NOMO-1 (cell line): ENCODE measurements around the gene SIMC1.
"Not testable (repeated sequence)": the region's sequence is repeated elsewhere in the genome, so short reads cannot be mapped to it uniquely, and the experiment has no call there.

ENCODE experiments used
- DNase-seq, 2 experiments: peaks; one replicate each; lab custom pipeline; 2025; ENCODE audit not compliant: unreplicated experiment in 2 of 2; lab: John Stamatoyannopoulos, UW

SIMC1 gene

GRCh38 chr5:176290057-176290840 lies 52.0 kb downstream of the SIMC1 start:
- DNase-seq: not testable (repeated sequence)

DNA sequence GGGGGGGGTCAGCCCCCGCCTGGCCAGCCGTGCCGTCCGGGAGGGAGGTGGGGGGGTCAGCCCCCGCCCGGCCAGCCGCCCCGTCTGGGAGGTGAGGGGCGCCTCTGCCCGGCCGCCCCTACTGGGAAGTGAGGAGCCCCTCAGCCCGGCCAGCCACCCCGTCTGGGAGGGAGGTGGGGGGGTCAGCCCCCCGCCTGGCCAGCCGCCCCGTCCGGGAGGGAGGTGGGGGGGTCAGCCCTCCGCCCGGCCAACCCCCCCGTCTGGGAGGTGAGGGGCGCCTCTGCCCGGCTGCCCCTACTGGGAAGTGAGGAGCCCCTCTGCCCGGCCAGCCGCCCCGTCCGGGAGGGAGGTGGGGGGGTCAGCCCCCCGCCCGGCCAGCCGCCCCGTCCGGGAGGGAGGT lies 67.1 kb downstream of the SIMC1 start:
- not testable (repeated sequence) for DNase-seq

- no peak for DNase-seq
Observed at GRCh38 chr5:176317534-176318374, 79.5 kb downstream of the SIMC1 start.

- no peak for DNase-seq
Observed at GRCh38 chr5:176319827-176320554, 81.8 kb downstream of the SIMC1 start.

GRCh38 chr5:176320577-176320976 lies 82.4 kb downstream of the SIMC1 start:
- no peak for DNase-seq

GRCh38 chr5:176334031-176334770 lies 96.0 kb downstream of the SIMC1 start:
- DNase-seq: no peak

DNA sequence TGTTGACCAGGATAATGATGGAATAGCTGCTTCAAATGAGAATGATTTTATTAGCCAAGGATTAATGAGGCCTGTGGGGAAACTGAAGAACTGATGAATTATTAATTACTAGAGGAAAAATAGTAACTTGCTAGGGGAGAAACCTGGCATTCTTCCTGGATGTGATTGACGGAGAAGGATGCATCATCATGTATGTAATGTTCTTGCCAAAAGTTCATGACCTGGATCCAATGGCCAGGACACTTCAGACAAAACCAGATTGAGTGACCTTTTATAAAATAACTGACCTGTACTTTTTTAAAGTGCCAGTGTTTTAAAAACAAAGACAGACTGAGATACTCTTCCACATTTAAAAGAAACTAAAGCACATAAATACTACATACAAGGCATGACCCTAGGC lies 99.7 kb downstream of the SIMC1 start:
- no peak for DNase-seq

DNA sequence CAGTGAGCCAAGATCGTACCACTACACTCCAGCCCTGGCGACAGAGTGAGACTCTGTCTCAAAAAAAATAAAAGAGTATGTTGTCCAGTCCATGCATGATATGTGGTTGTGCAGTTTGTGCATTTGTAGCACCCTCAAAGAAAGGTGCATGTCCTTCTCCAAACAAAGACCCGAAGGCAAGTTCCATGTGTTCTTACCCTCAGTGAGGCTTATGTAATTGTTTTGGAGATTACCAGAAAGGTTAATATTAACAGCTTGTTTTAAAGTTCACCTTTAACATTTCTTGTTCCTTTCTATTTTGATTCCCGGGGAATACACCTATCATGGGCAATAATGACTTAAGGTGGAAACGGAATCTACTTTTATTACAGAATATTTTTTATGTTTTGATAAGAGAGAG lies 101.1 kb downstream of the SIMC1 start:
- no peak for DNase-seq

DNA sequence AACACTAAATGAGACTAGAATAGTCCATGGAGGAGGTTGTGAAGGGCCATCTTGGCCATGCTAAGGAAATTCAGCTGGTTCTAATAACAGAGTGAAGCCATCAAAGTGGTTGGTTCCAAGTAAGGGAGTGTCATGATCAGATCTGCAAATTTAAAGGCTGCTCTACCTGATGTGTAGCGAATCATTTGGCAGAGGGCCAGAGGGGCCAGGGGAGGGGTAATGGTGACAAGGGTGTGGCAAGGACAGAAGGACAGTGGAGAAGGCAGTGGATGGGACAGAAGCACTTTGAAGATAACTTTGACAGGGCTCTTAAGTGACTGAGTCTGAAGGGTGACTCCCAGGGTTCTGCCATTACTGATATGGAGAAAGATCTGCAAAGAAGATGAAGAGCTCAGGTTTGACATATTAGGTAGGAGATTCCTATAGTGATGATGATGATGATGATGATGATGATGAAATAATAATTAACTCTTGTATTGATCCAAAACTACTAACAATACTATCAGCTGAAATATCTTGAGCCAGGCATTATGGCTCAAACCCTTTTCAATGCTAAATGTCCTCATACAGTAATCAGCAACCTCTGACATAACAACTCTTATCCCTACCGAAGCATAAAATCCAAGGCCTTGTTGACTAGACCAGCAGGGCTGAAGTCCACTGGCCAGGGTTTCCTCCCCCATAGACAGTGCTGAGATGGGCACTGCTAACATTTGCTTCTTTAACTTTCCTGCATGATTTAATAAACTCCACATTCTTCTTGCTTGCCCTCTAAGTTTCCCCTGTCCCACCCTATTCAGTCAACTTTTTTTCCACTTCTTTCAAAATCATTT lies 103.3 kb downstream of the SIMC1 start:
- no peak for DNase-seq

- no peak for DNase-seq
Observed at GRCh38 chr5:176342158-176342483, 103.9 kb downstream of the SIMC1 start.

DNA sequence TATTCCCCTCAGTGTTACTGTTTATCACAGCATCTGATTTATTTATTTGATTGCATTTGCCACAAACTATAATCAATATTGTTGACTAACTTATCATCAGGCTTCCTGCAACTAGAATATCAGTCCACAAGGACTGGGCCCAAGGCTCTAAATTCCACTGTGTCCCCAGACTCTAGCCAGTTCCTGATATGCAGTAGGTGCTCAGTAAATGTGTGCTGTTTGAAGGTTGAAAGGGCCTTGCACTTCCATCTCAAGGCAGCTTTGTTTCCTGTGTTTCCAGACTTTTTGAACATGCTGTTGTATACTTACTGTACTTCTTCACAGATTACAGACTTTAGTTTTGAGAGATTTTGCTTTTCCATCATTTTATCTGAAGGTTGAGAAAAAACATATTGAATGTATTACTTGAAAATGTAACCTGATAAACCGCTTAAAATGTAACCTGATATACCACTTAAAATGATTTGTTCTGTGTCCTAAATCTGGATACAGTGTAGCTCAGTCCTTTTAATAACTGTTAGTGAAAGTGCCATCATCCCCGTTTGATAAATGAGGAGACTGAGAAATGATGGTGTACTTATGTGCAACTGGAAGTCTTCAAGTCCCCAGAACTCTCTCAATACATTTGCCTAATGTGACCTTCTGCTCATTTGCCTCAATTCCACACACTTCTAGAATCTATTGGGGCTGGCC lies 104.7 kb downstream of the SIMC1 start:
- DNase-seq: no peak

- no peak for DNase-seq
Observed at GRCh38 chr5:176350416-176350815, 112.2 kb downstream of the SIMC1 start.

GRCh38 chr5:176352116-176352878 lies 114.1 kb downstream of the SIMC1 start:
- DNase-seq: no peak

GRCh38 chr5:176353533-176353932 lies 115.3 kb downstream of the SIMC1 start:
- no peak for DNase-seq

- DNase-seq: no peak
Observed at GRCh38 chr5:176355400-176356178, 117.4 kb downstream of the SIMC1 start.

- DNase-seq: no peak
Observed at GRCh38 chr5:176356179-176356566, 117.9 kb downstream of the SIMC1 start.

- no peak for DNase-seq
Observed at GRCh38 chr5:176359658-176360057, 121.4 kb downstream of the SIMC1 start.

DNA sequence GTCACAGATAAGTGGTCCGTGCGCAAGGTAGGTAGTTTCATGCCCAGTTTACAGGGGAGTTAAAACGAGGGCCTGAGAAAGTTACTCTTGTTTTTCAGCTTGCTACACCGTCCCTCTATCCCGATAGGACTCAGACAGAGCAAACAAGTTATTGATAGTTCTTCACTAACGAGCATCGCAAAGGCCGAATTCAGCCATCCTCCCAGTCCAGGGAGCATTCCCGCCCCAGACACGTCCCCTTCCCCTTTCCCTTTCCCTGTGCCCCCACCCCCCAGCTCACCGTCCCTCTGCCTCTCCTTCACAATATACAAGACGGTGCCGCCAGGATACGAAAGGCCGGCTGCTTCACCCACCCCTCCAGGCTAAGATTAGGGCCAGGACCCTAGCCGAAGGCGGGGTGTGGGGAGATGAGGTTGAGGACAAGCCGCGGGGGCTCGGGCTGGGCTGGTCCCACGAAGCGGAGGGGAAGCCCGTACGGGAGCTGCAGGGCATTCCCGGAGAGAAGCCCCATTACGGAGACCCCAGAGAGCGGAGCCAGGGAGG lies 122.7 kb downstream of the SIMC1 start:
- DNase-seq: no peak
